HL-60 (cell line): ENCODE data around the gene NLRC5.
A peak's percentile ranks its signal among the peaks of the same experiment; 100 is the strongest.
"Not testable (repeated sequence)": the region's sequence is repeated elsewhere in the genome, so short reads cannot be mapped to it uniquely, and the experiment has no call there.

Source experiments
- DNase-seq, 2 experiments: peaks; one replicate each; pipeline ENCODE4 v3.0.0-alpha.2; 2010 to 2020; ENCODE audit warnings: low read depth in 1 of 2, low spot score in 1 of 2
- H3K27ac ChIP-seq: fragments of 250-450 bp; sonication (Bioruptor Pico); replicated peaks from 2 replicates; pipeline ENCODE4 v1.5.1; 2020; ENCODE audit warnings: mild to moderate bottlenecking, moderate library complexity
- H3K27me3 ChIP-seq: fragments of 250-450 bp; sonication (Bioruptor Pico); 2 replicates; pipeline ENCODE4 v1.5.1; 2021; ENCODE audit warnings: mild to moderate bottlenecking, moderate library complexity; ENCODE audit not compliant: insufficient read depth, poor library complexity, severe bottlenecking
- H3K4me3 ChIP-seq: replicated peaks from 2 replicates; pipeline ENCODE4 v1.5.1; 2011; ENCODE audit warnings: mild to moderate bottlenecking, control low read depth, low read length; ENCODE audit not compliant: insufficient read depth
- GABPA ChIP-seq: IDR thresholded peaks from 2 replicates; pipeline ENCODE4 v1.6.1; 2012; ENCODE audit warnings: low read depth
- POLR2AphosphoS5 ChIP-seq: IDR thresholded peaks from 2 replicates; pipeline ENCODE4 v1.6.1; 2012; ENCODE audit warnings: low read depth
- SPI1 ChIP-seq: IDR thresholded peaks from 2 replicates; pipeline ENCODE4 v1.6.1; 2012; ENCODE audit warnings: low read depth, mild to moderate bottlenecking, borderline replicate concordance
- TF ChIP-seq, protein P1 (sequence below): IDR thresholded peaks from one replicate; pipeline ENCODE4 v1.5.1; 2011; ENCODE audit warnings: low read length, control low read depth, inconsistent platforms; ENCODE audit not compliant: insufficient read depth
- TF ChIP-seq, protein P2 (sequence below): IDR thresholded peaks from 2 replicates; pipeline ENCODE4 v1.6.1; 2012; ENCODE audit warnings: low read depth; ENCODE audit not compliant: insufficient replicate concordance

Gene NLRC5

GRCh38 chr16:56989988-56990387 lies 631 bp downstream of the NLRC5 start:
- TF ChIP-seq GABPA: no peak
- no peak for TF ChIP-seq POLR2AphosphoS5
- TF ChIP-seq, protein P1, sequence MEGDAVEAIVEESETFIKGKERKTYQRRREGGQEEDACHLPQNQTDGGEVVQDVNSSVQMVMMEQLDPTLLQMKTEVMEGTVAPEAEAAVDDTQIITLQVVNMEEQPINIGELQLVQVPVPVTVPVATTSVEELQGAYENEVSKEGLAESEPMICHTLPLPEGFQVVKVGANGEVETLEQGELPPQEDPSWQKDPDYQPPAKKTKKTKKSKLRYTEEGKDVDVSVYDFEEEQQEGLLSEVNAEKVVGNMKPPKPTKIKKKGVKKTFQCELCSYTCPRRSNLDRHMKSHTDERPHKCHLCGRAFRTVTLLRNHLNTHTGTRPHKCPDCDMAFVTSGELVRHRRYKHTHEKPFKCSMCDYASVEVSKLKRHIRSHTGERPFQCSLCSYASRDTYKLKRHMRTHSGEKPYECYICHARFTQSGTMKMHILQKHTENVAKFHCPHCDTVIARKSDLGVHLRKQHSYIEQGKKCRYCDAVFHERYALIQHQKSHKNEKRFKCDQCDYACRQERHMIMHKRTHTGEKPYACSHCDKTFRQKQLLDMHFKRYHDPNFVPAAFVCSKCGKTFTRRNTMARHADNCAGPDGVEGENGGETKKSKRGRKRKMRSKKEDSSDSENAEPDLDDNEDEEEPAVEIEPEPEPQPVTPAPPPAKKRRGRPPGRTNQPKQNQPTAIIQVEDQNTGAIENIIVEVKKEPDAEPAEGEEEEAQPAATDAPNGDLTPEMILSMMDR: no peak
- TF ChIP-seq SPI1: no peak
- TF ChIP-seq, protein P2, sequence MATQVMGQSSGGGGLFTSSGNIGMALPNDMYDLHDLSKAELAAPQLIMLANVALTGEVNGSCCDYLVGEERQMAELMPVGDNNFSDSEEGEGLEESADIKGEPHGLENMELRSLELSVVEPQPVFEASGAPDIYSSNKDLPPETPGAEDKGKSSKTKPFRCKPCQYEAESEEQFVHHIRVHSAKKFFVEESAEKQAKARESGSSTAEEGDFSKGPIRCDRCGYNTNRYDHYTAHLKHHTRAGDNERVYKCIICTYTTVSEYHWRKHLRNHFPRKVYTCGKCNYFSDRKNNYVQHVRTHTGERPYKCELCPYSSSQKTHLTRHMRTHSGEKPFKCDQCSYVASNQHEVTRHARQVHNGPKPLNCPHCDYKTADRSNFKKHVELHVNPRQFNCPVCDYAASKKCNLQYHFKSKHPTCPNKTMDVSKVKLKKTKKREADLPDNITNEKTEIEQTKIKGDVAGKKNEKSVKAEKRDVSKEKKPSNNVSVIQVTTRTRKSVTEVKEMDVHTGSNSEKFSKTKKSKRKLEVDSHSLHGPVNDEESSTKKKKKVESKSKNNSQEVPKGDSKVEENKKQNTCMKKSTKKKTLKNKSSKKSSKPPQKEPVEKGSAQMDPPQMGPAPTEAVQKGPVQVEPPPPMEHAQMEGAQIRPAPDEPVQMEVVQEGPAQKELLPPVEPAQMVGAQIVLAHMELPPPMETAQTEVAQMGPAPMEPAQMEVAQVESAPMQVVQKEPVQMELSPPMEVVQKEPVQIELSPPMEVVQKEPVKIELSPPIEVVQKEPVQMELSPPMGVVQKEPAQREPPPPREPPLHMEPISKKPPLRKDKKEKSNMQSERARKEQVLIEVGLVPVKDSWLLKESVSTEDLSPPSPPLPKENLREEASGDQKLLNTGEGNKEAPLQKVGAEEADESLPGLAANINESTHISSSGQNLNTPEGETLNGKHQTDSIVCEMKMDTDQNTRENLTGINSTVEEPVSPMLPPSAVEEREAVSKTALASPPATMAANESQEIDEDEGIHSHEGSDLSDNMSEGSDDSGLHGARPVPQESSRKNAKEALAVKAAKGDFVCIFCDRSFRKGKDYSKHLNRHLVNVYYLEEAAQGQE: no peak
- peak overlapping the region; percentile 75 for H3K4me3 ChIP-seq
- H3K27me3 ChIP-seq: no peaks in the 10 kb centered on the region
- H3K27ac ChIP-seq: peak overlapping the region; percentile 85
- DNase-seq: no peak

DNA sequence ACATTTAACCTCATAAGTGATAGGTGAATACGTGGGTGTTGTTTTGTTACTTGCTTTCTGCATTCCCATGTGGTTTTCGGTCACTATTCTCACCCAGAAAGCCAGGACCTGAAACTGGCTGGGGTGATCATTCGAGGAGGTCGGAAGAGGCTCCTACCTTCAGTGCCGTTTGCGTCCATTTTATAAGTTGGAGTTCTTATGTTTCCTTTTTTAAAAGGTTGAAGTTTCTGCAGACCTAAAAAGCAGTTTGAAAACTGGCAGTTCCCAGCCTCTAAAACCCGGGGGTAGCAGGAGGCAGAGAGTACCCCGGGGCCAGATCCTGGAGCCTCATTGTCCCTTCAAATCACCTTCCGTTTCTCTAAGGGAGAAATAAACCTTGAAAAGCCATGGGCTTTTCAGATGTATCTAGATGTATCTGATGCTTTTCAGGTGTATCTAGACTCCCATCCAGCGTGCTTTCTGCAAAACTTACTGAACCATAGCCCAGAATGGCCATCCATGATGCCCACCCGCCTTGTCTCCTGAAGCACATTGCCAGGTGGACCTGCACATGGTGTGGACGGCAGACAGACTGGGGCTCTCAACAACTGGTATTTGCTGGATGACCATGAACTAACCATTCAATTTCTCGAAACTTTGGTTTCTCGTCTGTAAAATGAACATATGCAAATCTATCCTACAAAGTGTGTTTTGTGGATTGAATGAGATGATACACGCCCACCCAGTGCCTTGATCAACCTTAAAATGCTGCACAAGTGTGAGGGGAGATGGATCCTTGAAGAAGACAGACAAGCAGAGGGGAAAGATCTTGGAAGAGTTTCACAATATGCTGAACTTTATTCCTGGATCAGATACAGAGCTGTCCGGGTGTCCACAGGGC lies 1.3 kb downstream of the NLRC5 start:
- no peak for TF ChIP-seq GABPA
- TF ChIP-seq, protein P2: no peak
- TF ChIP-seq SPI1: no peak
- TF ChIP-seq POLR2AphosphoS5: no peak; the same call in 1 of the 2 replicates
- TF ChIP-seq, protein P1: no peak
- Histone ChIP-seq H3K4me3 (peak overlapping the region; percentile 75), H3K27ac (peak overlapping the region; percentile 85), H3K27me3 (no peaks in the 10 kb centered on the region)
- no peak for DNase-seq

DNA sequence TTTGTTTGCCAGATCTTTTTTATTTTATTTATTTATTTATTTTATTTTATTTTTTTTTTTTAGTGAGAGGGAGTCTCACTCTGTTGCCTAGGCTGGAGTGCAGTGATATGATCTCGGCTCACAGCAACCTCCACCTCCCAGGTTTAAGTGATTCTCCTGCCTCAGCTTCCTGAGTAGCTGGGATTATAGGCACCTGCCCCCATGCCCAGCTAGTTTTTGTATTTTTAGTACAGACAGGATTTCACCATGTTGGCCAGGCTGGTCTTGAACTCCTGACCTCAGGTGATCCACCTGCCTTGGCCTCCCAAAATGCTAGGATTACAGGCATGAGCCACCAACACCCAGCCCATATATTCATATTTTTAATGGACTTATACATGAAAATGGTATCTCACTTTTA lies 3.1 kb downstream of the NLRC5 start:
- DNase-seq, H3K4me3 ChIP-seq, H3K27ac ChIP-seq, H3K27me3 ChIP-seq: not testable (repeated sequence)

GRCh38 chr16:56993204-56993603 lies 3.8 kb downstream of the NLRC5 start:
- no peaks in the 10 kb centered on the region for H3K27me3 ChIP-seq
- TF ChIP-seq, protein P2: no peak
- TF ChIP-seq, protein P1: no peak
- TF ChIP-seq GABPA: no peak
- TF ChIP-seq POLR2AphosphoS5: no peak
- H3K4me3 ChIP-seq: no peak overlapping the region
- no peak for DNase-seq
- no peak overlapping the region for H3K27ac ChIP-seq
